NOMO-1 treated with dmso at 0.1 percent for 144 hours (cell line): ENCODE results near the gene OMG.
"Not testable (repeated sequence)": the region's sequence is repeated elsewhere in the genome, so short reads cannot be mapped to it uniquely, and the experiment has no call there.

Experiments
- DNase-seq: peaks from one replicate; lab custom pipeline; 2025; ENCODE audit not compliant: unreplicated experiment; lab: John Stamatoyannopoulos, UW

Gene OMG

DNA sequence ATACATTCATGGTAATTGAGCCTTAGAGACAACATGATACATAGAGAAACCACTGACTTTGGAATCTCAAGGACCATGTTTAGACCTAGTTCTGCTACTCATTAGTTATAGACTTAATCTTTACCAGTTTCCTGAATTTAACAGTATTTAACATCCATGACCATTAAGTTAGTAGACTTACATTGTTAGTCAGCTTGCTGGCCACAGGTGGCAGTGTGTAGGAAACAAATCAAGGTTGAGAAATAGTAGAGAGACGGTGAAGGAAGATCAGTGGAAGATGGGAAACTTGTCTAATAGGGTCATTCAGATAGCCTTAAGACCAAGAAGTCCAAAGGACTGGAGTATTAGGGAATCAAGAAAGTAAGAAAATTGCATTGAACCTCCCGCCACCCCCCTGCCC lies 31.0 kb downstream of the OMG start:
- DNase-seq: no peak

GRCh38 chr17:31262923-31263322 lies 34.1 kb downstream of the OMG start:
- not testable (repeated sequence) for DNase-seq

- DNase-seq: no peak
Measured at GRCh38 chr17:31261601-31262000, 35.4 kb downstream of the OMG start.

- DNase-seq: no peak
Measured at GRCh38 chr17:31260151-31260550, 36.9 kb downstream of the OMG start.

- DNase-seq: no peak
Measured at GRCh38 chr17:31256936-31257335, 40.1 kb downstream of the OMG start.

- DNase-seq: no peak
Measured at GRCh38 chr17:31254654-31255053, 42.4 kb downstream of the OMG start.

DNA sequence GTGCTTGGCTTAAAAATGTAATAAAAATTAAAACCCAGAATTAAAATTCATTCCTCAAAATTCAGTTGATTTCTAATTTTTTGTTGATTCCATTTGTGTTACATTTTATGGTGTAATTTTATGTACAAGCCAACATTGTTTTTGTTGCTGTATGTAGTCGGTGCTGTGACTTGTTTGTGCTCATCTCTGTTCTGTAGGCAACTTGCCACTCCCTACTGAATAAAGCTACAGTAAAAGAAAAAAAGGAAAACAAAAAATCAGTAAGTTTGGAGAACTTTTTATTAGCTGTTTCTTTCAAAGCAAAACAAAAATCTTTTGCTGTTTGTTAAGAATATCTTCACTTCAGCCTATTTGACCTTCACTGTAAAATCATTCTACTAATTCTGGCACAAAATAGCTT lies 44.3 kb downstream of the OMG start:
- DNase-seq: no peak

DNA sequence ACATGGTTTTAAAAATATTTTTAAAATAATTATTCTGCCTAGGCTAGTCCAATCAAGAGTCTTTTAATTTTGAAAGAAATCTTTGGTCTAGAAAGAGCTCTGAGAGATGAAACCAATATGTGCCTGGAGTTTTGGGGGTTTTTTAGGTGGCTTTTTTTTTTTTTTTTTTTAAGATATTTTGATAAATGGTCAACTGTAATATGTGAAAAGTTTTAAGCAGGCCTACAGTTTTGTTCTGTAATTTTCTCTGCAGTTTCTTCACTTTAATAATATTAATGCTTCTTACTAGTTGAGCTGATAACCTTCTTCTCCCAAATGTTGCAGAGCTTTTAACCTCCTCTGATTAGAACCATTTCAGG lies 45.1 kb downstream of the OMG start:
- no peak for DNase-seq

GRCh38 chr17:31251105-31251969 lies 45.7 kb downstream of the OMG start:
- DNase-seq: no peak

GRCh38 chr17:31250229-31250628 lies 46.8 kb downstream of the OMG start:
- DNase-seq: no peak

DNA sequence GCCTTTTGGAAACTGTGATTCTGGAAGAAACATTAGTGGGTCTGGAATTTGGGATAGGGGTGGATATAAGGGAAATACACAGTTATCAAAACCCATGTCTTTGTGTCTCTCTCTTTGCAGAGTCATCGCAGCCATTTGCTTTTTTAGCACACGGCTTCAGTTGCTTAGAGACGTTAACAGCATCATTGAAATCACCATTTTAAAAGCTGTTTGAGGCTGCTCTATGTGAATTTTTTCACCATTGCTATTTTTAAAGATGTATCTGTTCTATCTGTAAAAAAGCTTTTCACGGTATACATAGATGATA lies 47.3 kb downstream of the OMG start:
- DNase-seq: no peak

DNA sequence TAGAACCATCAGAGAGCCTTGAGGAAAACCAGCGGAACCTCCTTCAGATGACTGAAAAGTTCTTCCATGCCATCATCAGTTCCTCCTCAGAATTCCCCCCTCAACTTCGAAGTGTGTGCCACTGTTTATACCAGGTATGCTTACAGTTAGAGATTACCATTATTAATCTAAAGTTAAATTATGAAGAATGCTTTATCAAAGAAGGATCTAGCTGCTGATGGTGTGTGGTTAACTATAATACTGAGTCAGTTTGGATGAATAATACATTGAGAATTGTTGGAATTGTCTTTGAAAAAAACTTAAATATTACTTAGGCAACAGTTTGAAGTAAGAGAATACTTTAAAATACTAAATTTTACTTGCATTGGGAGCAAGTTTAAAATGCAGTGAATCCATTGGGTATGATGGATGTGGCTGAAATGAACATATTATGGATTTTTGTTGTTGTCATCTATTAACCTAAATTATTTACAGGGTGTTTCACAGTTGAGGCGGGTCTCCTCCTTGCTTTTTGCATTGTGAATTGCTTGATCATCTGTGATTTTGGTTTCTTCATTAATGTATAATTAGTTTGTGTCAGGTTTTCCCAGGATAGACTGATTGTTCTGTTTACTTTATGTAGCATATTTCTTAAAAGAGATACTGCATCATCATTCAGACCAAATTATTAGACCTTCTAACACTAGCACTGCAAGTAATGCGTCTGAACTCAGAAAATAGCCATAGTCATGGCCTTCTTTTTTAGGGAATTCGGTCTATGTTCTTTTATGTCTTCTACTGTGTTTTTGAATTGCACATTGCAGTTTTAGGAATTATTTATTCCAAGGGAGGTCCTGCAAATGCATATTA lies 47.8 kb downstream of the OMG start:
- DNase-seq: no peak
